HG03045 (cell line): ENCODE measurements around the gene CHSY3.

Experiments
- ATAC-seq: cut with Tn5 transposase; IDR thresholded peaks from one replicate; pipeline ENCODE4 v1.9.1; 2021; ENCODE audit warnings: mild to moderate bottlenecking, moderate library complexity; ENCODE audit not compliant: unreplicated experiment

CHSY3 gene

DNA sequence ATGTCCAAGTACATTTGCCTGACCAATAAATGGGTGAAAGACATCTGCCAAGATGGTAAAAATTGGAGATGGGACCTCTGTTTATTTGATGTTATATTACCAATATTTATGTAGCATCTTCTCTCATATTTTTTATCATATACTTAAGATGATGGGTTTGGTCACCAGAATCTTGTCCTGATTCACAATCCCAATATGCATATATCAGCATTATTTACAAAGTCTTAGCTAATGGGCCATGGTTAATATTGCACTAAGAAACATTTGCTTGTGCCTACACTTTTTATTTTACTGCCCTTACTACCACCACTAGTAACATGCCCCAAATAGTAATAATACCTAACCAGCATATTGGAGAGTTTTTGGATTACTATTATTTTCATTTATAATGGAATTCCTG lies 116.7 kb downstream of the CHSY3 start:
- ATAC-seq: no peak

DNA sequence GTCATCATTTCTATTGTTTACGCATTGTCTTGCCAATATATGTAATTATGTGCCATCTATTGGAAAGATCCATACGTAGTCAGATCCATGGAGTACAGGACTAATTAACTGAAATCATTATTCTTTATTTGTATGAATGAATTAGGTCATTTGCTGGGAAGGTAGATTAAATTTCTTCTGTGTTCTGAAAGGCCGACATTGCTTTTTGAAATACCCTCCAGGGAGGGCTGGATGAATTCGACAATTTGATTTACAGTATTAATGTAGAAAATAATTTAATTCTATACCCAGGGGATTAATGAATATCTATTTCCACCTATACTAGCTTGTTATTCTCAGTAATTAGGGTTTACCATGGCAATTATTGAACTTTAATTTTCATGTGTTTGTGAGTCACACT lies 117.6 kb downstream of the CHSY3 start:
- no peak for ATAC-seq

DNA sequence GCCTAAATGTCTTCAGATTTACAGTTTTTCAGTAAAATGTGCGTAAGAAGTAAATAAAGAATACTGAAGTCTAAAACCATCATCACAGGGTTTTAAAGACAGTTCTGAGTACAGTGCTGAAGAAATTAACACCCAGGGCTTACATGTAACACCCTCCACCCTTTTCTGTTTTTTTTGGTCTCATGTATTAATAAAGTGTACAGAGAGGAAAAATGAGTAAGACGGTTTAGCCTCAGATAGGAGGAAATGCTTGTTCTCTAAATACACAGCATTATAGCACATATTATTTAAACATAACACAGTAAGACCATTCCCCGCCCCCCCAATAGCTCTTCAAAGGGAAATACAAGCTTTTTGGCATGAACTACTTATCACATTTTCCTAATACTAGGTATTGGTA lies 119.3 kb downstream of the CHSY3 start:
- no peak for ATAC-seq

- ATAC-seq: no peak
Measured at GRCh38 chr5:130024006-130024405, 119.7 kb downstream of the CHSY3 start.

DNA sequence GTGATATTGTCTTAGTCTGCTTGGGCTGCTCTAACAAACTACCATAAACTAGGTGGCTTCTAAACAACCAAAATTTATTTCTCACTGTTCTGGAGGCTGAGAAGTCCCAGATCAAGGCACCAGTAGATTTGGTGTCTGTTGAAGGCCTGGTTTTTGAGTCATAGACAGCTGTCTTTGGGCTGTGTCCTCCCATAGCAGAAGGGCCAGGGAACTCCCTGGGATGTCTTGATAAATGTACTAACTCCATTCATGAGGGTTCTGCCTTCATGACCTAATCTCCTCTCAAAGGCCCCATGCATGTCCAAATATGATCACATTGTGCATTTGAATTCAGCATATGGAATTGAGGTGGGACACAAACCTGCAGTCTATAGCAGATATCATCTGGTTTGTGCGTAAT lies 121.2 kb downstream of the CHSY3 start:
- ATAC-seq: no peak

DNA sequence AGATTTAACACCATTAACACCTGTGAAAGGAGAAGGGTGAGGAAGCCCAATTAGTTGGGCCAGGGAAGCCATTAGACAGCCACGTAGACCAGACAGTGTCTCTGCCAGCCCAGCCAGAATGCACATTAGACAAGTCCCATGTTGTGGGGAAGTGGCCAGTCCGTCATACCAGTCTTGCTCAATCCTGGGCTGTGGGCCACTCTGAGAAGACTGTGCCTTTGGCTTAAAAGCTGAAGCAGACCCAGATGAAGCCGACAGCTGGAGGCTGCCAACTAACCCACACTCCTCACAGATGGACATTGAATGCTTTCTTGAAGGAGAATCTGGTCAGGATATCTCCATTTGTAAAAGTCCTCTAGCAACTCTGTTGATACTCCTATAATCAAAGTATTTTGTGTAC lies 128.5 kb downstream of the CHSY3 start:
- ATAC-seq: no peak

- ATAC-seq: no peak
Measured at GRCh38 chr5:130034566-130035210, 130.4 kb downstream of the CHSY3 start.

DNA sequence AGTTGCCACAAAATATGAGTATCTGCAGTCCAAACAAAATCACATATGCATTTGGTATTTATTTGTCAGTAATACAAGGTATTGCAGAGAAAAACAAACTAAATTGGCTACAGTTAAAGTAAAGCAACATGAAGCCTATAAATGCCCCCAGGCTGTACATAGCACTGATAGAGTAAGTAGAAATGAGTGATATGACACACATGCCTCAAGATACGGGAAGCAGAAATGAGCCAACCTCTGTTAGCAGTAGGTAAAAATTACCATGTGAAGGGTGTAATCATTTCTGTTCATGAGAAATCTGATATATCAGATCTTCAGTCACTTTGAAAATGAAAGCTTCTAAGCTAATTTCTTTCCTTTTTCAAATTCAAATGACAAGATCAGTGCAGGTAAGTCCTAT lies 131.1 kb downstream of the CHSY3 start:
- ATAC-seq: no peak

DNA sequence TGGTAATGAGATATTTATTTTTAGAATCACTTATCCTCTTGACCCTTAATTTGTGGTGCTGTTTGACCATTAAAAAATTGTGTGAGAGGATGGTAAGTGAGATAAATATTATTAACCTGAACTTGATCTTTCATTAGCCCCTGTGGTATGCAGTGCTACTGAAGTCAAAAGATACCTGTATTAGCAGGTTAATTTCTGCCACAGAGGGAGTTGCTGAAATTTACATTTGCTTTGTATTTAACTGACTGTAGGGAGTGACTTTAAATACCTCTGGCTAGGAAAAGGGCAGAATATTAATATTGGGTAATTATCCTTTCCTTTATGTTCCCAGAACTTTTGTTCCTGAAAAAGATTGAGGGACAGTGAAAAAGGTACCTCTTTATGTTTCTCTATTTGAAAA lies 133.6 kb downstream of the CHSY3 start:
- no peak for ATAC-seq

- no peak for ATAC-seq
Measured at GRCh38 chr5:130043834-130044233, 139.6 kb downstream of the CHSY3 start.

GRCh38 chr5:130045334-130045733 lies 141.1 kb downstream of the CHSY3 start:
- no peak for ATAC-seq

DNA sequence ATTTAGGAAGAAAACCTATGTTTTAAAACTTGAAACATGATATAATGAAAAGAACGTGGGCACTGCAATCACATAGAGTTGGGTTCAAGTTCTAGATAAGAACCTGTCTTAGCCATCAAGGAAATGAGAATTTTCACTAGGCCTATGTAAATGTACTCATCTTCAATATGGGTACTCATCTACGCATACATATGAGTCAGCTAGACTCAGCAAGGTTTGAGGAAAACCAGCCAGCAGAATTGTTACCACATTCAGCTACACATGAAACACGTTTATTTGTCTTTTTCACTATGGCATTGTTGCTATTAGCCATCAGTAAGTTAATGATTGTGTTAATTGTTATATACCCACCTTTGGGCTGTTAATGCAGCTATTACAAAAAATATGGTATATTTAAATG lies 146.3 kb downstream of the CHSY3 start:
- no peak for ATAC-seq

DNA sequence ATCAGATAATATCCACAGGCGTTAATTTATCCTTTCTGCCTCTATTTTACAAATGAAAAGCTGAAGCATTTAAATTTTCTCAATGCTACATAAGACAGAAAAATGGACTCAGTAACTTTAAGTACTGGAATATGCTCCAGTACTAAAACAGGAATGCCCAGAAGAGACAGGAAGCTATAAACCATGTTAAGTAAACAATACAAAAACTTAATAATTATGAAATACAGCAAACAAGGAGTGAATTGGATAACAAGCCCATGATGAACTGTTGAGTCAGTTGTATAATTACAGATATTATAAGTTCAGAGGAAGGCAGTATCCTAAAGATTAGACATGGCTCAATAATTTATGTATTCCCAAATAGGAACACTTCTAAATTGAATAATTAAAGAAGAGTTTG lies 148.5 kb downstream of the CHSY3 start:
- no peak for ATAC-seq

DNA sequence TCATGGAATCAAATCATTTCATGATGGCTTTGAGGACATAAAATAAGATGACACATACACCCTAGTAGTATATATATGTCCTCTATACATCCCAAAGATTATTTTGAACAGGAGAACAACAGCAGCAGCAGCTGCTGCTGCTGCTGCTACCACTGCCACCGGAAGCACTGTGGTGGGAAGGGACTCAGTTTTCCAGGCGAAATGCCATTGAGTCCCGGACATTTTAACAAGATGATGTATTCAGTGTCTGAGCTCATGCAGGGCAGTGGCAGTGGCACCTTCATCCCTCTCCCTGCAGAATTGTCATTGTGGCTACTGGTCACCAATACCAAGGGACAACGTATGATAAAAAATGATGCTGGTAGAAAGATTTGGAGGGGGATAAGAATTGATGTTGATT lies 151.3 kb downstream of the CHSY3 start:
- no peak for ATAC-seq

- ATAC-seq: no peak
Measured at GRCh38 chr5:130061746-130062145, 157.5 kb downstream of the CHSY3 start.

- no peak for ATAC-seq
Measured at GRCh38 chr5:130063603-130064002, 159.3 kb downstream of the CHSY3 start.

- ATAC-seq: no peak
Measured at GRCh38 chr5:130064484-130064883, 160.2 kb downstream of the CHSY3 start.

- no peak for ATAC-seq
Measured at GRCh38 chr5:130065617-130066016, 161.4 kb downstream of the CHSY3 start.

DNA sequence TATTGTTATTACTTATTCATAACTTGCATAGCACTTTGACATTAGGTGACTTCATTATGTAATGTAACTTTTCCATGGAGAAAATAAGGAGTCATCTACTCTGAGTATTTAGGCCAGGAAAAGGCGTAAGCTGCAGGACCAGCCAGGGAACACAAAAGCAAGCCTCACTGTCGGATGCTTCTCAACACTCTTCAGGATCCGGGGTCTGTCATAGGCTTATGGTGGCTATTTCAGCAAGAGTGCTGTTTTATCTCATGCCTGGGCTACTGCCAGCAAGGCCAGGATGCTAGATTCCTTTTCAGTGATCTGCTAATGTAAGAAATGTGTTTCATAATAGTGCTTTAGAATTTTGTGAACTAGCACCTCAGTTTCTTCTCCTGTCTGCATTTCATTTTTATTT lies 162.4 kb downstream of the CHSY3 start:
- ATAC-seq: no peak

GRCh38 chr5:130067364-130067763 lies 163.1 kb downstream of the CHSY3 start:
- ATAC-seq: no peak

DNA sequence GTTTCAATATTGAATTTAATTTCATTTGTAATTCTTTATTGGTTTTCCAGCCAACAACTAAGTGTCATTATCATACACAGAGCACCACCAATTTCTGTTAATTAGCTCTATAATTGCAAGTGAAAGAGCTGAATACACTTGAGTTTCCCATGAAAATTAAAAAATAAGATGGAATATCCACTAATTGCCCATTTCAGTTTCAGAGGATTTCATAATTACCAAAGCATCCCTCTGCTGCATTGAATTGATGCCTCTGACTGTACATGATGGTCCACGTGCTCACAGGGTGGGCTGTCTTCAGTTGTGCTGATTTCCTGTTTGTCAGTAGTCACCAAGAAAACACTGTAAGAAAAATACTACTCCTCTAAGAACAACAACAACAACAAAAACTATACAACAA lies 163.8 kb downstream of the CHSY3 start:
- no peak for ATAC-seq

DNA sequence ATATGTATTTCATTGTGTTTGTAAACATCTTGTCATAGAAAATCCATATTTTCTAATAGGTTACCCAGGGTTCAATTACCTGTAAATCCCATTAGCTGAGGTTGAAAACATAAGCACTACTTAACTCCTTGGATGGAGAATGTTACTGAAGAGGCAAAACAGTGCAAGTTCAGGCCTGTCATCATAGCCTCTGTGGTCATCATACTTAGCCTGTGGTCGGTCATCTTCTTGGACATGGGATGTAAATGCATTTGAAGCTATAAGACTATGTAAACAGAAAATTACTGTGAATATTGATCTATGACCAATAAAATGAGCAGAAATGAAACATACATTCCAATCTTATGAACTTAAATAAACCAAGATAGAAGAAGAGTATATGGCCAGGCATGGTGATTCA lies 164.7 kb downstream of the CHSY3 start:
- ATAC-seq: no peak

GRCh38 chr5:130074820-130075219 lies 170.6 kb downstream of the CHSY3 start:
- no peak for ATAC-seq
